Measurements from ENCODE around the gene AQP7.
"Not testable (repeated sequence)": the region's sequence is repeated elsewhere in the genome, so short reads cannot be mapped to it uniquely, and the experiment has no call there.

Gene AQP7

GRCh38 chr9:33377089-33377715, 25.2 kb downstream of the AQP7 start:
- H3K4me3 ChIP-seq (ENCODE audit: low read depth, low read length) = no peak overlapping the region

GRCh38 chr9:33375841-33376321, 26.5 kb downstream of the AQP7 start:
- H3K4me3 ChIP-seq (ENCODE audit: low read depth, low read length) = no peak overlapping the region

GRCh38 chr9:33375238-33375840, 27.0 kb downstream of the AQP7 start:
- H3K4me3 ChIP-seq (ENCODE audit: low read depth, low read length) = no peak overlapping the region

- H3K4me3 ChIP-seq (ENCODE audit: low read depth, low read length) = no peak overlapping the region
These were observed 27.6 kb downstream of the AQP7 start for GRCh38 chr9:33374634-33375237.

GRCh38 chr9:33374190-33374589, 28.2 kb downstream of the AQP7 start:
- no peak overlapping the region for H3K4me3 ChIP-seq (ENCODE audit: low read depth, low read length)

GRCh38 chr9:33372900-33373299, 29.5 kb downstream of the AQP7 start:
- H3K4me3 ChIP-seq (ENCODE audit: low read depth, low read length) = no peak overlapping the region

- H3K4me3 ChIP-seq (ENCODE audit: low read depth, low read length) = no peak overlapping the region
These were observed 35.3 kb downstream of the AQP7 start for GRCh38 chr9:33366979-33367480.

GRCh38 chr9:33364814-33365213, 37.6 kb downstream of the AQP7 start:
- not testable (repeated sequence) for H3K4me3 ChIP-seq (ENCODE audit: low read depth, low read length)

GRCh38 chr9:33364127-33364526, 38.2 kb downstream of the AQP7 start:
- no peak overlapping the region for H3K4me3 ChIP-seq (ENCODE audit: low read depth, low read length)

- H3K4me3 ChIP-seq (ENCODE audit: low read depth, low read length) = not testable (repeated sequence)
These were observed 43.7 kb downstream of the AQP7 start for GRCh38 chr9:33358641-33359040.

- H3K4me3 ChIP-seq (ENCODE audit: low read depth, low read length) = no peak overlapping the region
These were observed 46.4 kb downstream of the AQP7 start for GRCh38 chr9:33355933-33356332.

GRCh38 chr9:33354651-33355211, 47.6 kb downstream of the AQP7 start:
- H3K4me3 ChIP-seq (ENCODE audit: low read depth, low read length) = no peak overlapping the region

GRCh38 chr9:33351547-33351946, 50.8 kb downstream of the AQP7 start:
- H3K4me3 ChIP-seq (ENCODE audit: low read depth, low read length) = no peak overlapping the region

- H3K4me3 ChIP-seq (ENCODE audit: low read depth, low read length) = no peak overlapping the region
These were observed 52.1 kb downstream of the AQP7 start for GRCh38 chr9:33350310-33350709.

GRCh38 chr9:33349743-33350142, 52.6 kb downstream of the AQP7 start:
- no peak overlapping the region for H3K4me3 ChIP-seq (ENCODE audit: low read depth, low read length)

GRCh38 chr9:33348998-33349397, 53.4 kb downstream of the AQP7 start:
- H3K4me3 ChIP-seq (ENCODE audit: low read depth, low read length) = no peak overlapping the region

GRCh38 chr9:33346564-33346963, 55.8 kb downstream of the AQP7 start:
- no peak overlapping the region for H3K4me3 ChIP-seq (ENCODE audit: low read depth, low read length)

- no peak overlapping the region for H3K4me3 ChIP-seq (ENCODE audit: low read depth, low read length)
These were observed 58.2 kb downstream of the AQP7 start for GRCh38 chr9:33344145-33344544.

GRCh38 chr9:33341182-33341581, 61.2 kb downstream of the AQP7 start:
- H3K4me3 ChIP-seq (ENCODE audit: low read depth, low read length) = no peak overlapping the region

GRCh38 chr9:33340186-33340585, 62.2 kb downstream of the AQP7 start:
- H3K4me3 ChIP-seq (ENCODE audit: low read depth, low read length) = no peak overlapping the region
